IPS DF 4.7 (cell line): ENCODE data around the gene ADCY3.

Source experiments
- DNase-seq: peaks from one replicate; pipeline ENCODE4 v3.0.0-alpha.2; 2013; ENCODE audit warnings: low spot score; ENCODE audit errors: extremely low read depth

The ADCY3 gene

GRCh38 chr2:24926220-24926601 lies 6.2 kb upstream of the ADCY3 start:
- DNase-seq, result no peak

- no peak for DNase-seq
Measured at GRCh38 chr2:24925815-24926214, 5.8 kb upstream of the ADCY3 start.

DNA sequence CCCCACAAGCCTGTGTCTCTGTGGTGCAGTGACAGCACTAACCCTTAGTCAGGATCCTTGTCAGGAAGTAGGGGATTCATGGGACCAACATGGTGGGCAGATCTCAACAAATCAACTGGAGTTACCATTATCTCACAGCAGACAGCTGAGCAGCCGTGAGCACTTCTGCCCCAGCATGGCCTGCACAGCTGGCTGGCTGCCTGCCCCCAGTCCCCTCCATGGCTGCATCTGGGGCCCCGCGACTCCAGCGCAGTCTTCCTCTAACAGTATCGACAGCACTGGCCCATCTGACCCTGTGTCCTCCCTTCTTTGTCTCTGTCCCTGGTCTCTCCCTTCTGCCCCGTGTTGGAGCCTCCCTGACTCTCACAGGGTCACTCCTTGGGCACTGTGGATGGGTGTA lies 4.7 kb upstream of the ADCY3 start:
- DNase-seq, result no peak

DNA sequence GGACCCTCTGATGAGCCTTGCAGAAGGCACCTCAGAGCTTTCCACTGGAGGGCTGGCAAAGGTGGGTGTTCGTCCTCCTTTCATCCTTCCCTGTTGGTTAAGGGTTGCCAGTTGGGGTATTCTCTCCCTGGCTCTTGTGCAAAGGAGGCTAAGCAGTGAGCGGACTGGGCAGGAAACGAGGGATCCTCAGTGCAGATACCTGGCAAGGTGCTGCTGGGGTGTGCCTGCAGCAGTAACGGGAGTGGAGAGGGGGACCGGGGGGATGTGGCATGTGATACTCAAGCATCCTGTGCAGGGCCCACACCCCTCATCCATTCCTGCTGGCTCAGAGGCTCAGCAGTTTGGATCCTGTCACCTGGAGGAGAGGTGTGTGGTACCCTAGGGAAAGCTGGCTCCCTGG lies 4.2 kb upstream of the ADCY3 start:
- no peak for DNase-seq

DNA sequence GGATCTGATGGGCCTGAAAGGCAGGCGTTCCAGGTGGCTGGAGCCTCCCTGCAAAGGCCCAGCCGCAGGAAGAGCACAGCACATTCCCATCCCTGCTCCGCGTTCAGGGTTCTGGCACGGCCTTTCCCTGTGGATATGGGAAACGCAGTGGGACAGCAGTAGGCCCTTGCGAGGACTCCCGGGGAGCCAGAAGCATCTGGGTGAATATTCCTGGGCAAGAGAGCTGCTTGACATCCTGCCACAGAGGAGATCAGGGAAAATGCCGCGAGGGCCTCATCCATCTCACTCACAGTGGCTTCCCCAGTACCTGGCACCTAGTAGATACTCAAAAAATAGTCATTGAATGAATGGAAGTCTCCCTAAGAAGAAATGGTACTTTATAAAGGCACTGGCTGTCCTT lies 3.1 kb upstream of the ADCY3 start:
- DNase-seq, result no peak

DNA sequence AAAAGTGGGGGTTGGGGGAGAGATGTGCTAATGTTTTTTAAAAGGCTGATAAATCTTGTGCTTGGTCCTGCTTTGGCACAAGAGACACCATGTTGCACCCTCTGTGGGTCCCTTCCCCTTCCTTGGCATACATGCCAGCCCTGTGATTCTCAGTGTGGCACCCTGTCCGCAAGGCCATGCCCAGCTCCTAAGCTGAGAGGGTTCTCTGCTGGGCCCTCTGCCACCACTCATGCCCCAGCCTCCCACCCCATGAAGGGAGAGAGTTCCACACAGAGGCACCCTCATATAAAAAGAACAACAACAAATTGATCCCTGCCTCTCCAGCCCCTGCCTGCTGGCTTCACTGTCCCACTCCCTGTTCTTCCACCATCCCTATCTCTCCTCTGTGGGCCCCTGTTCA lies 2.5 kb upstream of the ADCY3 start:
- no peak for DNase-seq

DNA sequence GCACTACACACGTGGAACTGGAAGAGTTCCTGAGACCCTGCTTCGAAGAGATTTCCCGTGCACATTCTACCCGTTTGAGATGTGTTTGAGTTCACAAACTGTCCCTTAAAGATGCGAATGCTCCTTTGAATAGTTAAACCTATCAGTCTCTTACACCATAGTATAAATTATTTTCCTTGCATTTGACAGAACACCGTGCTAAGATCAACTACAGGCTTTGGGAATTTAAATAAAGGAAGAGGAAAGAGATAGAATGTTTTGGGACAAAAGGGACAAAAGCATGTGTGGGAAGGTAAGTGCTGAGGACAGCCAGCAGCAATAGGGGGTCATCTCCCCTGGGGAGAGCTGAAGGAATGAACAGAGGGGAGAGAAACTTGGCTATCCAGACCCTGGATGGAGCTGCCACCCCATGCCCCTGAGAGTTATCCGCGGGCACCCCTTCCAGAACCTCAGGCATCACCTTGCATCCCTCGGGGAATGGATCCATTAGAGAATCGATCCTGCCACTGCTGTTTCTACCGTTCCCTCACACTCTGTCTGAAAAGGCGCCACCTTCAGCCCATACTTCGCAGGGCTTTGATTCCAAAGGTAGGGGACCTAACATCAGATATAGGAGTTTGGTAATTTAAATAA lies 888 bp upstream of the ADCY3 start:
- DNase-seq, result no peak

GRCh38 chr2:24919506-24920097 lies 435 bp downstream of the ADCY3 start:
- DNase-seq, result no peak

- no peak for DNase-seq
Measured at GRCh38 chr2:24919037-24919505, 966 bp downstream of the ADCY3 start.

GRCh38 chr2:24918326-24919036 lies 1.6 kb downstream of the ADCY3 start:
- DNase-seq, result no peak

GRCh38 chr2:24917731-24918325 lies 2.2 kb downstream of the ADCY3 start:
- DNase-seq, result no peak

DNA sequence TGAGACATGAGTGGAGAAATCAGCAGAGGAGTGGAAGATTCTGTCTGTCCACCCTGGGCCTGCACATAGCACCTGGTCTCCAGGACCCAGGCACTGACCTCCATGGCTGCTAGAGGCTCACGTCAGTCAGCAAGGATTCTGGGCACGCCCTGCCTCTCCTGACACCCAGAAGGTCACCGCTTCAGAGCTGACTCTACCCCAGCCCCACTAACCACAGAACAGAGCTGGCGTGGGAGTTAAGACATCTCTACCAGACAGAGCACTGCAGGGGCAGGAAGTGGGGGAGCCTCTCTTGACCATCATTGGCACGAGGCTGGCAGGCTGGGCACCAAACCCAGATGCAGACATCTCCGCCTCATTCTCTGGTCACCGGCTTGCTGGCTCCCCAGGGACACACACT lies 3.0 kb downstream of the ADCY3 start:
- DNase-seq, result no peak

DNA sequence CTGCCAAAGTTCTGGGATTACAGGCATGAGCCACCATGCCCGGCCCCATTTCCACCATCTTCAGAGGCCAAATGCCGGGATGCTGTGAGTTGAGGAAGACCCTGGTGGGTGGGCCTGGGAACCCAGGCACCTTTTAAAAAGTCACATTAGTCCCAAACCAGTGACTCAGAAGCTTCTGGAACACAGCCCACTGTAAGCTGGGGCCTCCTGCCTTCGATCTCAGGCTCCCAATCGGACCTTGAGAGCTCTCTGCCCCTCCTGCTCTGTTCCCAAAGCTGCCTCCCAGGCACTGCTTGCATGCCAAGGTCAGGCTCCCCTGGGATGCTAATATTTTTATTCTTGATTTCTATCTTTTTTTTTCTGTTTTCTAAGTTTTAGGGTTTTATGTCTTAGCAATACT lies 4.2 kb downstream of the ADCY3 start:
- no peak for DNase-seq

- DNase-seq, result no peak
Measured at GRCh38 chr2:24915175-24915574, 4.9 kb downstream of the ADCY3 start.

DNA sequence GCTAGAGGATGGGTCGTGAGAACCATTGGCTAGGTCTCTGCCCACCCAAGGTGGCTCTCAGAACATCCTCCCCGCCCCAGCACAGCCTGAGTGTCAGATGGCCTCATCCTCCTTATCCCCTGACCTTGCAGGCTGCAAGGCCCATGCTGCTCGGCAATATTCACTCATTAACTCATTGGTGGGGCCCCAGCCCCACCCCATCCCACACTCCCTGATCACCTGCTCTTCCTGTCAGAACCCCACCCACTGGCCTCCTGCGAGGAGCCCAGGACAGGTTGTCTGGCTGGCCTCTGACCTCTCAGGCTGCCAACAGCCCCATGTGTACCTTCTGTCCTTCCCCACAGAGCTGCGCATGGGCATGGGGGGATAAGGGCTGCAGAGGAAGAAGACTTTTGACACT lies 5.3 kb downstream of the ADCY3 start:
- DNase-seq, result no peak

GRCh38 chr2:24913911-24914310 lies 6.1 kb downstream of the ADCY3 start:
- DNase-seq, result no peak

DNA sequence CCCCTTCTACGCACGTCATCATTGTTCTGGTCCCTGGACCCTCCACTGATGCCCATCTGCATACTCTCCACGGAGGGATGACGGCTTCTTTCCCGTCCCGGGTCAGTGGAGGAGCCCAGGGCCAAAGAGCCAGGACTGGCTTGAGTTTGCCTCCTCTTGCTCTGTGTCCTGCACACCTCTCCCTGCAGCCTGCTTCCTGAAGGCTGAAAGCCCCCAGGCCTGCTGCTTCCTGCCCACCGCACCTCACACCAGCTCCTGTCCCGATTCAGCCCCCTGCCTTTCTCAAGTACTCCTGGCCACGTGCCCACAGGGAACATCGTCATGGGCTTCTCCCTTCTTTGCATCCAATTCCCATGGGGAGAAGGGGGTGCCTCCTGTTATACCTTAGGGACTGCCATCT lies 7.1 kb downstream of the ADCY3 start:
- DNase-seq, result no peak

DNA sequence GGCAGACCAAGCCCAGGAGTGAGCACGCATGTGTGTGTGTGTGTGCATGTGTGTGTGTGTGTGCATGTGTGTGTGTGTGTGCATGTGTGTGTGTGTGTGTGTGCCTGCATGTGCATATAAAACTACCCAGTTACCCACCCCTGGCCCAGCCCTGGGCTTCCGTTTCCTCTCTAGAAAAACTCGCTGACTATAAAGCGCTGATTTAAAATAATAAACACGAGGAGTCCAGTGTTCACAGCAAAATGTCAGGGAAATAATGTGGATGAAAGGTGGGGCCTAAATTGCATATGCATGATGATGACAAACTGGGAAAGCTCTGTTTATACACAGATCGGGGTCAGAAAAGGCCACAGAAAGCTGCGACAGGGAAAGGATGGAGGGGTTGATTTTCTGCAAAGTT lies 7.5 kb downstream of the ADCY3 start:
- no peak for DNase-seq

GRCh38 chr2:24910245-24910644 lies 9.8 kb downstream of the ADCY3 start:
- no peak for DNase-seq

GRCh38 chr2:24909555-24910177 lies 10.4 kb downstream of the ADCY3 start:
- no peak for DNase-seq

GRCh38 chr2:24908461-24908901 lies 11.6 kb downstream of the ADCY3 start:
- no peak for DNase-seq

GRCh38 chr2:24907116-24907515 lies 12.9 kb downstream of the ADCY3 start:
- no peak for DNase-seq
